ENCODE results near the gene COQ7. TPM values are rescaled to one million over a fixed set of nuclear protein-coding genes. Genes with fewer than 3 reads are reported as not detected.

Gene COQ7
- total and polyA plus RNA-seq, 2 donors (not counting 1 experiment from before 2014, with no cell fraction given), result 12.4 to 19.8 TPM

GRCh38 chr16:19127205-19127604, 59.8 kb downstream of the COQ7 start:
- Histone ChIP-seq H3K4me2 (ENCODE audit: extremely low read depth, insufficient read depth, low read length) (no peak overlapping the region), H4K20me1 (ENCODE audit: control insufficient read depth, extremely low read depth, insufficient read depth, low read length) (no peaks in the 10 kb centered on the region), H3K36me3 (ENCODE audit: control insufficient read depth, insufficient read depth, low read length) (no peaks in the 10 kb centered on the region), H3K79me2 (ENCODE audit: control insufficient read depth, insufficient read depth, low read length) (no peaks in the 10 kb centered on the region), H3K27ac (ENCODE audit: insufficient read depth, low read length) (no peak overlapping the region), H3K9me3 (ENCODE audit: control insufficient read depth, insufficient read depth, low read depth, low read length) (no peaks in the 10 kb centered on the region), H3K9ac (ENCODE audit: insufficient read depth, low read length) (no peak overlapping the region), H3K27me3 (ENCODE audit: control insufficient read depth, insufficient read depth, low read length) (no peaks in the 10 kb centered on the region), H3K4me1 (ENCODE audit: control insufficient read depth, extremely low read depth, insufficient read depth, low read length) (peaks cover 15% of the 10 kb centered on the region), H3K4me3 (replicated peaks in 1 of 4; ENCODE audit: control extremely low read depth in 1 of 4, insufficient read depth in 1 of 4, low read depth in 3 of 4, low read length in 4 of 4) (no peak overlapping the region), H2AFZ (ENCODE audit: low read length) (no peak overlapping the region)
- TF ChIP-seq EZH2 (IDR thresholded peaks at IDR 0.05; ENCODE audit: low read length, missing control alignments) (no peak), CTCF (conservative IDR thresholded peaks at IDR 0.05 in 1 of 2, IDR thresholded peaks at IDR 0.05 in 1 of 2; ENCODE audit: low read depth in 1 of 2, low read length in 2 of 2) (no peak)
- no peak for DNase-seq (ENCODE audit: low read depth in 2 of 2)

GRCh38 chr16:19127674-19128131, 60.3 kb downstream of the COQ7 start:
- Histone ChIP-seq H3K4me3 (replicated peaks in 1 of 4; ENCODE audit: control extremely low read depth in 1 of 4, insufficient read depth in 1 of 4, low read depth in 3 of 4, low read length in 4 of 4) (no peak overlapping the region), H3K4me2 (ENCODE audit: extremely low read depth, insufficient read depth, low read length) (no peak overlapping the region), H3K9ac (ENCODE audit: insufficient read depth, low read length) (no peak overlapping the region), H3K36me3 (ENCODE audit: control insufficient read depth, insufficient read depth, low read length) (no peaks in the 10 kb centered on the region), H2AFZ (ENCODE audit: low read length) (no peak overlapping the region), H4K20me1 (ENCODE audit: control insufficient read depth, extremely low read depth, insufficient read depth, low read length) (no peaks in the 10 kb centered on the region), H3K9me3 (ENCODE audit: control insufficient read depth, insufficient read depth, low read depth, low read length) (no peaks in the 10 kb centered on the region), H3K79me2 (ENCODE audit: control insufficient read depth, insufficient read depth, low read length) (no peaks in the 10 kb centered on the region), H3K27ac (ENCODE audit: insufficient read depth, low read length) (no peak overlapping the region), H3K4me1 (ENCODE audit: control insufficient read depth, extremely low read depth, insufficient read depth, low read length) (peaks cover 15% of the 10 kb centered on the region), H3K27me3 (ENCODE audit: control insufficient read depth, insufficient read depth, low read length) (no peaks in the 10 kb centered on the region)
- TF ChIP-seq EZH2 (IDR thresholded peaks at IDR 0.05; ENCODE audit: low read length, missing control alignments) (no peak), CTCF (conservative IDR thresholded peaks at IDR 0.05 in 1 of 2, IDR thresholded peaks at IDR 0.05 in 1 of 2; ENCODE audit: low read depth in 1 of 2, low read length in 2 of 2) (no peak)
- DNase-seq (ENCODE audit: low read depth in 2 of 2), result no peak

GRCh38 chr16:19128454-19129200, 61.2 kb downstream of the COQ7 start:
- Histone ChIP-seq H3K4me2 (ENCODE audit: extremely low read depth, insufficient read depth, low read length) (no peak overlapping the region), H3K4me1 (ENCODE audit: control insufficient read depth, extremely low read depth, insufficient read depth, low read length) (peaks cover 15% of the 10 kb centered on the region), H3K36me3 (ENCODE audit: control insufficient read depth, insufficient read depth, low read length) (no peaks in the 10 kb centered on the region), H3K27ac (ENCODE audit: insufficient read depth, low read length) (no peak overlapping the region), H3K9ac (ENCODE audit: insufficient read depth, low read length) (no peak overlapping the region), H3K27me3 (ENCODE audit: control insufficient read depth, insufficient read depth, low read length) (no peaks in the 10 kb centered on the region), H3K79me2 (ENCODE audit: control insufficient read depth, insufficient read depth, low read length) (no peaks in the 10 kb centered on the region), H2AFZ (ENCODE audit: low read length) (no peak overlapping the region), H4K20me1 (ENCODE audit: control insufficient read depth, extremely low read depth, insufficient read depth, low read length) (no peaks in the 10 kb centered on the region), H3K9me3 (ENCODE audit: control insufficient read depth, insufficient read depth, low read depth, low read length) (no peaks in the 10 kb centered on the region), H3K4me3 (replicated peaks in 1 of 4; ENCODE audit: control extremely low read depth in 1 of 4, insufficient read depth in 1 of 4, low read depth in 3 of 4, low read length in 4 of 4) (no peak overlapping the region)
- TF ChIP-seq CTCF (conservative IDR thresholded peaks at IDR 0.05 in 1 of 2, IDR thresholded peaks at IDR 0.05 in 1 of 2; ENCODE audit: low read depth in 1 of 2, low read length in 2 of 2) (no peak), EZH2 (IDR thresholded peaks at IDR 0.05; ENCODE audit: low read length, missing control alignments) (no peak)
- no peak for DNase-seq (ENCODE audit: low read depth in 2 of 2)

Other genes with a start within 250 kb of the COQ7 start
- 62.1 and 101 TPM in 2 replicates for gene SMG1, start 141.2 kb upstream of the COQ7 start, total RNA-seq
- gene SMG1, start 141.2 kb upstream of the COQ7 start, polyA plus RNA-seq, result 24.4 and 30.1 TPM in 2 replicates
- 0.51 and 1.5 TPM in 2 replicates for gene TMC7, start 83.7 kb upstream of the COQ7 start, total RNA-seq
- 0.18 and 0.85 TPM in 2 replicates for gene TMC7, start 83.7 kb upstream of the COQ7 start, polyA plus RNA-seq
- 41.3 and 42.1 TPM in 2 replicates for gene ITPRIPL2, start 46.4 kb downstream of the COQ7 start, total RNA-seq
- gene ITPRIPL2, start 46.4 kb downstream of the COQ7 start, polyA plus RNA-seq, result 19.8 and 23.1 TPM in 2 replicates
- gene SYT17, start 100.6 kb downstream of the COQ7 start, total RNA-seq, result 0.26 and 0.33 TPM in 2 replicates
- 0.15 TPM in 1 of 2 replicates, not detected in the other for gene SYT17, start 100.6 kb downstream of the COQ7 start, polyA plus RNA-seq
- gene CLEC19A, start 218.1 kb downstream of the COQ7 start, total RNA-seq, result not detected in 2 replicates
- gene CLEC19A, start 218.1 kb downstream of the COQ7 start, polyA plus RNA-seq, result not detected in 2 replicates

All from fibroblast of lung (primary cell).